ENCODE measurements around the gene LAIR1.

LAIR1 gene

DNA sequence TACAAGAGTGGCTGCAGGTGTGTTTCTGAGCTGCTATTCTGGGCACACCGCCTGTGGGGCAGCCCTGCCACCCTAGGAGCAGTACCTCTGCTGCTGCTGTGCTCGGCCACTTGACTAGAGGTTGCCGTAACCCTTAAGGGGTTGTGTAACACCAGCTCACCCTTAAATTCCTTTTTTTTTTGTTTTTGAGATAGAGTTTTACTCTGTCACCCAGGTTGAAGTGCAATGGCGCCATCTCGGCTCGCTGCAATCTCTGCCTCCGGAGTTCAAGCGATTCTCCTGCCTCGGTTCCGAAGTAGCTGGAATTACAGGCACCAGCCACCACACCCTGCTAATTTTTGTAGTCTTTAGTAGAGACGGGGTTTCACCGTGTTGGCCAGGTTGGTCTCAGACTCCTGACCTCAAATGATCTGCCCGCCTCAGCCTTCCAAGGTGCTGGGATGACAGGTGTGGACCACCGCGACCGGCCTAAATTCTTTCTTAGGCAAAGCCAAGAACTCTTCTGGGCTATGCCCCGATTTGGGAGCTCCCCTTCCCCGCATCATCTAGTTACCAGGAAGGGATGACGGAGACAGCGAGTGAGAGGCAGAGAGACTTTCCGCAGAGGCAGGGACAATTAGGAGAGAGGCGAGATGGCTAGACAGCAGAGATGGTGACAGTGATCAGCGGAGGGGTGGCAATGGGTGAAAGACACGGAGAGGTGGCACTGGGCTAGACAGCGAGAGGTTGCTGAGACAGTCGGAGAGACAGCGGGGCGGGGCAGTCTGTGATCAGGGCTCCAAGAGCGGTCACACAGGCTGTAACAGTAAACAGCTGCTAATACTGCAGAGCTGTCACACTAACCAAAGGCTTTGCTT lies 47.4 kb downstream of the LAIR1 start:
- no peak for DNase-seq (ENCODE audit: low read depth)

DNA sequence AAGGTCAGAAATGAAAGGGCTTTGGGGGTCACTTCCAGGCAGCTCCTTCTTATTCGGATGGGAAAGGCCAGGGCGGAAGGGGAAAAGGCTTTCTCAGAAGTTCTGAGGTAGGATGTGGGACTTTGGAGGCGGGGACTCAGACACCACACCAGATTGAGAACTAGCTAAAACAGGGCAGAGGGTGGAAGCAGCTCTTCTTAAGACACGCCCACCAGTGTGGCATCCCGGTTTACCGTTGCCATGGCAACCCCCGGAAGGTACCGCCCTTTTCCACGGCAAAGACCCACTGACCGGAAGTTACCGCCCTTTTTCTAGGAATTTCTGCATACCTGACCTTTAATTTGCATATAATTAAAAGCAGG lies 48.0 kb downstream of the LAIR1 start:
- DNase-seq (ENCODE audit: low read depth), result no peak

DNA sequence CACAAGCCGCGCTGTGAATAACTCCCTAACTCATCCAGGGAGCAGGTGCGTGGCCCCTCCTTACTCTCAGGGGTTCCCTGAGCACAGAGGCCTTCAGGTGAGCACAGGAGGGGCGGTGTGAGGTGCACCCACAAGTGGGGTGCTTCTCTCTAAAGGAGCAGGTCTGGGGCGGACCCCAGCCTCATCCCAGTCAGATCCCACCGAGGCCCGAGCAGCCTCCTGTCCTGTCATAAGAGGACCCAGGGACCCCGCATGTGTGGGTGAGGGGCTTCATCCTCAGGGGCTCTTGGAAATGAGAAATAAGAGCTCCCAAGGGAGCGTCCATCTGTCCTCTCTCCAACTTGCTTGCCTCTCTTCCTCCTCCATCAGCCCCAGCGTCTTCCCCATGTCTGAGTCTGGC lies 48.8 kb downstream of the LAIR1 start:
- DNase-seq (ENCODE audit: low read depth), result no peak

DNA sequence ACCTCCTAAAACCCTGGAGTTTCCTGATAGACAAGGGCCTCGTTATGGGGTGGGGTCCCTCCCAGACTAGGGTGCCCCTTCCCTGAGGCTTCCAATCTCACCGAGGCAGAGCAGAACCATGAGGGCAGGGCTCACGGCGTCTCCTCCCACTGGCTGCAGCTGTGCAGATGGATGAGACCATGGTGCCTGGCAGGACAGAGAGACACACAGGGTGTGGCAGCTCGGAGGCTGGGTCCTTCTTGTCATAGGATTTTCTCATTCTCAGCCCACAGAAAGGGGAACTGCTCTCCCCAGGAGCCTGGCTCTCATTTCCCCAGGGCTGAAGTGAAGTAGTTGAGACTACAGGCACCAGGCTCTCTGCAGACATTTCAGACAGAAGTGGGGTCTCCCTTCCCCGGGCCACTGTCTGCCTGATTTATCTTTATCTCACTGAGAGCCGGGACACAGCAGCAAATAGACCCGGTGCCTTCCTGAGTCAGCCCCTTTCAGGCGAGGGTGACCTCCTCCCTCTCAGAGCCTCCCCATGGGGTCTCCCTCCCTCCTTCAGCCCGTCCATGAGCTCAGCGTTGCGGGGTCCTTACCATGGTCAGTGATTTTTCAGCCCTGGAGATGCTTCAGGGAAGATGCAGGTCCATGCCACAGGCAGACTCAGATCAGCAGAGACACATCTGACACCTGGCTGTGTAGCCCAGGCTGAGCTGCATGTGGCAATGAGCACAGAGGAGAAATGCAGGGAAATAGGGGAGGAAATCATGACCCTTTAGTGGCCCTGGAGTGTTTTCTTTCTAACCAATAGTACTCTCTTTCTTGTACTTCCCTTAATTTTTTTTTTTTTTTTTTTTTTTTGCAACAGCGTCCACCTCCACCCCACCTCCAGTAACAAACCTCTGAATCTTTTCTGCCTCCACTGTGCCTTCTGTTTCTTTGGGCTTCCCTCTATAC lies 52.0 kb downstream of the LAIR1 start, which contains the start of gene LILRA5:
Gene LILRA5, minus strand, starts transcription at position 731 of the 942 bp plus-strand sequence. Its CDS starts 147 bp downstream, at position 584.
- no peak for DNase-seq (ENCODE audit: low read depth)

DNA sequence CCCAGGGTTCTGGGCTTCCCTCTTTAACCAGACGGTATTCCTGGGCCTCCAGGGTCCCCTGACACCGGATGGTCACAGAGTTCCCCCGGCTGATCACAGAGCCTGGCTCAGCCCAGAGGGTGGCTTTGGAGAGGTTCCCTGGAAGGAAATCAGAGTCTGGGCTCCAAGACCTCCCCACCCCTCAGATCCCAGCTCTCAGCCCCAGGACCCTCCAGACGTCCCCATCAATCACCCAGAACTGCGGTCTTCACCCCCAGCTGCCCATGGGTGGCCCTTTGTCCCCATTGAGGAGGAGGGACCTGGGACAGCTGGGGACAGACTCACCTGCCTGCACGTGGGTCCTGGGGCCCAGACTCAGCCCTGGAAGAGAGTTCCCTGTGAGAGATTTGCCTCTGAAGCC lies 52.7 kb downstream of the LAIR1 start:
- DNase-seq (ENCODE audit: low read depth), result no peak

DNA sequence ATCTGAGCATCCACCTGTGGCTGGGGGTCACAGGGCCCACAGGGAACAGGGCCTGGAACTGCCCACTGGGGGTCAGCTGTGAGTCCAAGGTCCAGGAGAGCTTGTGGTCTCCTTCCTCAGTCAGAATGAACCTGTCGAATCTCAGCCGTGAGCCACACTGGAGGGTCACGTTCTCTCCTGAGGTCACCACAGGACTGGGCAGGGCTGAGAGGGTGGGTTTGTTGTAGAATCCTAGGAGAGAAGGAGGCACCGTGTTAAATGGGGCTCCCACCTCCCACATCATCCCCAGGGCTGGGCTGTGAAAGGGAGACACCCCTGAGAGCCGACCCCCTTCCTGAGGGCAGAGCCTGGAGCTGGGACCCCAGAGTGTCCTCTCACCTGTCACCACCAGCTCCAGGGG lies 53.2 kb downstream of the LAIR1 start:
- no peak for DNase-seq (ENCODE audit: low read depth)

DNA sequence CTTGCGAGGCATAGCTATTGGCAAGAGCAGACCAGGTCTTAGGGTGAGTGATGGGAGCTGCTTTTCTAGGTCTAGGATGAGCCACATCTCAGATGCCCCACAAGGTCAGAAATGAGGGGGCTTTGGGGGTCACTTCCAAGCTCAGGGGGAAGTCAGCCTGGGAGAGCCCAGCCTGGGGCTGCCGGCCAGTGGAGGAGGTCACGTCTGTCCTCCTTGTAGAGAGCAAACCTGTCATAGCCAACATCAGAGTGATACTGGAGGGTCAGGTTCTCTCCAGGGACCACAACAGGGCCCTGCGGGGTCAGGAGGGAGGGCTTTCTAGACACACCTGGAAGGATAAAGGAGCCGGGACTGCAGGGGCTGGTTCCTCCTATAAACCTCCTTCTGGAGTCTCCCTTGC lies 54.2 kb downstream of the LAIR1 start:
- no peak for DNase-seq (ENCODE audit: low read depth)

DNA sequence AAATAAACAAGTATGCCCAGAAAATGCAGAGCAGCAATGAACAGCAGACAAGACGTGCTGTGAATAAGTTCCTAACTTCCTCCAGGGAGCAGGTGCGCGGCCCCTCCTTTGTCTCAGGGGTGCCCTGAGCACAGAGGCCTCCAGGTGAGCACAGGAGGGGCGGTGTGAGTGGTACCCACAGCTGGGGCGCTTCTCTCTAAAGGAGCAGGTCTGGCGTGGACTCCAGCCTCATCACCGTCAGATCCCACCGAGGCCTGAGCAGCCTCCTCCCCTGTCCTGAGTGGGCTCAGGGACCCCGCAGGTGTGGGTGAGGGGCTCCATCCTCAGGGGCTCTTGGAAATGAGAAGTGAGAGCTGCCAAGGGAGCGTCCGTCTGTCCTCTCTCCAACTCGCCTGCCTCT lies 54.9 kb downstream of the LAIR1 start:
- DNase-seq (ENCODE audit: low read depth), result no peak

DNA sequence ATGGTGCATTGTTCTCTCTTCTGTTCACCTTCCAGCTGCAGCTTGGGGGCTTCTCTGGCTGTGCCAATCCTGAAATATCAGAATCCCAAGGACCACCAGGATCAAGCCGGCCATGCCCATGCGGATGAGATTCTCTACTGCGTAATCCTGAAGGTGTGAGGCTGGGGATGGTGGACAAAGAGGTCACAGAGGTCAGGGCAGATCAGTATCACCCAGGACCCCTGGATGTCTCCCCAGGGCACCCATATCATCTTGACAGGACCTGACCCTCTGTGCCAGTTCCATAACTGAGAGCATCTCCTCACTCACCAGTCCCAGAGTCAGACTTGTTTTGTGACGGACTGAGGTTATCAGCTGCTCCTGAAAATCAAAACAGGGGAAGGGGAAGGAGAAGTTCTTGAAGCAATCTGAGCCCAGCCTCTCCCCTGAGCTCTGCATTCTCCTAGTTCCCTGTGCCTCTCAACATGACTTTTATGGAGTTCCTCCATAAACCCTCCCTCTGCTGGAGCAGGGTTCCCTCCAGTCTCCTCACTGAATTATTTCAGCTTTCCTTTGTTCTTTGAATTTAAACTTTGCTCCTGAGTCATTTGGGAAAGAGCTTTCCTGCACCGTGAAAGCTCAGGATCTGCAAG lies 57.2 kb downstream of the LAIR1 start:
- DNase-seq (ENCODE audit: low read depth), result no peak

DNA sequence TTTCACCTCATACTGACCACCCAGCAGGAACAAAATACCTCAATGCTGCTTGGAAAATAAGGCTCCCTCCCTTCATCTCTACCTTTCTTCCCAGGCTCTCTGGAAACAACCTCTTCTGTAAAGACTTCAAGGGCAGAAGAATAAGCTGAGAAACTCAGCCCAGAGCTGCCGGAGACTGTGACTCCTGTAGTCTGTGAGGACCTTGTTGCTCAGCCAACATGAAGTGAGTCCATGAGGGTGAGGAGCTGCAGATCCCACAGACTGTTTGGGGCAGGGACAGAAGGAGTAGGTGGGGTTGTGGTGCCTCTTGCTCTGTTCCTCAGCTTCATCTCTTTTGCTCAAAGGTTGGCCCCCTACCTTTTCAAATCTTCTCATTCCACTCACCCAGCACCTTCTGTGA lies 59.6 kb downstream of the LAIR1 start:
- no peak for DNase-seq (ENCODE audit: low read depth)

DNA sequence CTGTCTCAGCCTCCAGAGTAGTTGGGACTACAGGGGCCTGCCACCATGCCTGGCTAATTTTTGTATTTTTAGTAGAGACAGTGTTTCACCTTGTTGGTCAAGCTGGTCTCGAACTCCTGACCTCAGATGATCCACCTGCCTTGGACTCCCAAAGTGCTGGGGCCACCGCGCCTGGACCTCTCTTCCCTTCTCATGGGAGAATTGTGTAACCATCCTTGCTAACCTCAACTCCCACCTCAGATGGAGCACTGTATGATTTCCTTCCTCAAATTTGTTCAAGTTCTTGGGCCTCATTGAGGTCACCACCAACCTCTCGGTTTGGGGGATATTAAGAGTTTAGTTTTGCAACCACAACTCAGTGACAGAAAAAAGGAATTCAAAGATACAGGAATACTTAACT lies 62.5 kb downstream of the LAIR1 start:
- no peak for DNase-seq (ENCODE audit: low read depth)

Data from GM04504 (cell line).